GM18519 (cell line): ENCODE measurements around the gene ACTR3C.
"Not testable (repeated sequence)": the region's sequence is repeated elsewhere in the genome, so short reads cannot be mapped to it uniquely, and the experiment has no call there.

ENCODE experiments used
- ATAC-seq: cut with Tn5 transposase; IDR thresholded peaks from one replicate; pipeline ENCODE4 v1.9.1; 2021; ENCODE audit warnings: mild to moderate bottlenecking, moderate library complexity; ENCODE audit not compliant: unreplicated experiment, low FRiP score

The ACTR3C gene

GRCh38 chr7:150287815-150288214 is 35.5 kb downstream of the ACTR3C start:
- not testable (repeated sequence) for ATAC-seq

DNA sequence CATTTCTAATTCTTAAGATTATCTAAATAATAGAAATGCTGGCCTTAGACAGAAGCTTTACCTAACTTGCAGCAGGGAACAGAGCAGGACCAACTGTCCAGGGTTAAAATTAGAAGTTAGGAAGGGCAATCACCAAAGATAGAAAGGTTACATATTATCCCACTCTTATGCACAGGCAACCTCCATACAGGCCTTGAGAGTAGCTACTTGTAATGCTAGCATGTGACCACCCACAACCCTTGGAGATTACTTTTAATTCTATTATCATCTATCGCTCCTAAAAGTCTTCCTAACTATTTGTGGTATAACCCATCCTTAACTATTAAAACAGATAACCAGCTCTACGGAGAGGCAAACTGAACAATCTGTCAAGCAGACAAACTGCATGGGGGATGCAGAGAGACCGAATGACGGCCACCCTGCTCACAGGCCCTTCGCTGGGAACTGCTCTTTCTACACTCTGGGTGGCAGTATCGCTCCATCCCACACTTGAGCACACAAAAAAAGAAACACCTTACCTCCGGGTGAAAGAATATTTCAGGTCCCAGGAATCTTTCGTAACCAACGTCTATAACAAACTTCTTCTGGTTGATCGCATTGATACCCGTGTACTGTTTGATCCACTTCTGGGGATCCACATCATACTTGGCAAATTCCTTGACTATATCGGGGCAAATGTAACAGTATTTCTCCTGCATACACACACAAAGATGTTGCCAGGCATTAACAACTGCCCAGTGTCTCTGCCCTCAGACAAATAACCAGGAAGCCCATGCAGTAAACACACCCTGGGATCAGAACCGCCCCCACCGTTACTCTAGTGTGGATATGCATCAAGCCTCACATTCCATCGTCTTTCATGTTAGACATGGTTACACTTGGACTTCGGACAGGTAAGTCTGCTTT is 37.2 kb downstream of the ACTR3C start:
- ATAC-seq: not testable (repeated sequence)

- ATAC-seq: not testable (repeated sequence)
These were observed 39.7 kb downstream of the ACTR3C start for GRCh38 chr7:150283608-150284007.

- not testable (repeated sequence) for ATAC-seq
These were observed 40.2 kb downstream of the ACTR3C start for GRCh38 chr7:150283111-150283510.

- ATAC-seq: not testable (repeated sequence)
These were observed 41.5 kb downstream of the ACTR3C start for GRCh38 chr7:150281681-150282403.

GRCh38 chr7:150278383-150278782 is 45.0 kb downstream of the ACTR3C start:
- ATAC-seq: not testable (repeated sequence)

DNA sequence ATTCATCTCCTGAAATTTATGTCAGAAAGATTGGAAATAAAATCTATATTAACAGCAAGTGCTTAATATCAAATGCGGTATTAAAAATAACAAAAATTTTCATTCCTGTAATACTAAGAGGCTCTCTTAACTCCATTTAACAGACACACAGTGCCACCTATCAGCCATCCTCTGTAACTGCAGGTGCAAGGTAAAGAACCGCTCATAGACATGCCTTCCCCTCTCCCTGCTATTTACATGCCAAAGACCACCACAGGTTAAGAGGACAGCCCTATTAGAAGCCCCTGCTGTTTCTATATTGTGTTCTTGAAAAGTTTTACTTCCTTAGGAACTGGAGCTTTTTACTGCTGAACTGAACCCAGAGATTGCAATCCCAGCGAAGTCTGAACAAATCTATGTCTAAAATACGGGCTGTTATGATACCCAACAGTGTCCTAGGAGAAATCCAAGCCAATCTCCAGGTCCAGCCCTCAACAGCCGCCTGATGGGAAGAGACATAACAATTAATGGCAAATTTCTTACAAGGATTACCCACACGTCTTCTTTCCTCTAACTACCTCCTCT is 47.1 kb downstream of the ACTR3C start:
- ATAC-seq: not testable (repeated sequence)

DNA sequence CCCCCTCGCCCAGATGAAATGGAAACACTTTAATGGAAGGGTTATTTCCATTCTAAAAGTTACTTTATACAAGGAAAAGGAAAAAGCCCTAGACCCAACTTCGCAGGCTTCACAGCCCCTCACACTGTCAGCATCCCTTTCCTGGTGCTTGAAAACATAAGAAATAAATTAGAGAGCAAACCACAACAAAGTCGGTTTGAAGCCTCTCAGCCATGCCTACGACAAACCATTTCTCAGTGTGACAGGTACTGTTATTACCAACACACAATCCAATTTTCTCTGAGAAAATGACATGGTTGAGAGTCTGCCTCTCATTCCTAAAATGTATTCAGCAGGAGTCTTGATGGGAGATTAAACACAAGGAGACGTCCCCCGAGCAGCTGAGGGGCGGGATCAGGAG is 51.4 kb downstream of the ACTR3C start:
- not testable (repeated sequence) for ATAC-seq

GRCh38 chr7:150270101-150270824 is 53.1 kb downstream of the ACTR3C start:
- ATAC-seq: not testable (repeated sequence)

DNA sequence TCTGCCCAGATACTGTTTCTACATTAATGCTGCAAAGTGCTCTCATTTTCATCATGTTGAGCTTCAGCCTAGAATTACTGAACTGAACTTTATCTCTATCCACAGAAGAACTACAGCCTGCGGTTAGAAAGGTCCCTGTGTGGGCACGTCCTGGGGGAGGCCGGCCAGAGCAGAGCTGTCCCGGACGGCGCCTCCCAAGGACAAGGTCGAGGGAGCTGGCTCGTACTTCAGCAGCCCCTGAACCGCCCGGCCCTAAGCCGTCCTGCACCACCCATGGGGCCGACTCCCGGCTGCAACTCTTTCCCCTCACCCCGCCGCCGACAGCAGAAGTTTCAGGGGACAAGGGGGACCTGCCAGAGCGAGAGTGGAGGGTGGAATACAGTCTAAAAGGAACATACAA is 54.5 kb downstream of the ACTR3C start:
- ATAC-seq: not testable (repeated sequence)

DNA sequence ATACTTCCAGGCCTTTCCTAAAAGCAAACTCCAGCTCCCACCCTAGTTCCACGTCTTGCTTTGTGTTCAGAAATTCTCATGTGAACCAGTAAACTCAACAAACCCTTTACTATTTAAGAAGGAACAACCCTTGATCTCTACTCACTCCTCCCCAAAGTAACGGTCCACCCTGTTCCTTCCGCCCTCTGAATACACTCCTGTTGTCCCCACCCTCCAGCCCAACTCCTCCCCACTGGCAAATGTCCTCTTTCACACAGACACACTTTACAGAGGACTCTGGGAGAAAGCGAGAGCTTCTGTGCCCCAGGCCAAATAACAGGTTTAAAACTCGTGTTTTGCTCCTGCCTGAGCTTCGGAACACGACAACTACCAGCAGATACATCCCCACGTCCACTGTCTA is 55.1 kb downstream of the ACTR3C start:
- ATAC-seq: not testable (repeated sequence)

GRCh38 chr7:150266953-150267665 is 56.2 kb downstream of the ACTR3C start:
- not testable (repeated sequence) for ATAC-seq

- ATAC-seq: not testable (repeated sequence)
These were observed 60.7 kb downstream of the ACTR3C start for GRCh38 chr7:150262656-150263055.

DNA sequence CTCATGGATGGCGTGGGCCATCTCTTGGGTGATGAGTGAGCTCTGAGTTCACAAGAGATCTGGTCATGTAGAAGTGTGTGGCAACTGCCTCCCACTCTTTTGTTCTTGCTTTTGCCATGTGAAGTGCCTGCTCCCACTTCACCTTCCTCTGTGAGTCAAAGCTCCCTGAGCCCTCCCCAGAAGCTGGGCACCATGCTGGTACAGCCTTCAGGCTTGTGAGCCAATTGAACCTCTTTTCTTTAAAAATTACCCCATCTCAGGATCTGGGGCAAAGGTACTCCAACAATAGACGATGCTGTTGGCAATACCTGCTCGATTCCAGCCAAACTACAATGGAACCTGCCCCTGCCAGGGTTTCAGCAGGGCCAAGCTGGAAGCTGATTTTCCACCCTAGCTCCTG is 75.6 kb downstream of the ACTR3C start:
- ATAC-seq: not testable (repeated sequence)

- ATAC-seq: not testable (repeated sequence)
These were observed 78.1 kb downstream of the ACTR3C start for GRCh38 chr7:150245208-150245607.

DNA sequence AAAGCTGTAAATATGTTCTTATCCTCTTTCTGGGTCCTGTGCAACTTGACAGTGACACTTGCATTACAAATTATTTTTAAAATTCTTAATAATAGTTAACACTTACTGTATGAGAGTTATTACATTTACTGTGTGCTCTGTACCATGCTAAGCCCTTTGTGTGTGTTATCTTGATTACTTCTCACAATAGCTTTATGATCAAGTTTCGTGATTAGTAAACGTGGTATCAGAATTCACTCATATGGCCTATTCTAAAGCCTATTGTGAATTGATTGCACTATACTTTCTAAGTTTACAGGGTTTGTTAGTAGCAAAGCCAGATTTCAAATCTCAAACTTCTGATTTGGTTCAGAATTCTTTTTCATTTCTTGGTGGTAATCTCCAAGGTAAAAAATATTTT is 80.4 kb downstream of the ACTR3C start:
- not testable (repeated sequence) for ATAC-seq

GRCh38 chr7:150225444-150225843 is 97.9 kb downstream of the ACTR3C start:
- ATAC-seq: not testable (repeated sequence)

GRCh38 chr7:150222083-150222972 is 101.0 kb downstream of the ACTR3C start:
- ATAC-seq: not testable (repeated sequence)
